Esophagus squamous epithelium (tissue), 4 donors: Measurements from ENCODE around the gene LILRA5.
"Not testable (repeated sequence)": the region's sequence is repeated elsewhere in the genome, so short reads cannot be mapped to it uniquely, and the experiment has no call there.

Experiments used
- CTCF ChIP-seq, 6 experiments: fragments of 450-650 bp in 4 of 6; fragments of 200-600 bp in 2 of 6; sonication (generic) in 2 of 6; IDR thresholded peaks; one replicate each; pipeline ENCODE4 v1.5.1; 2016 to 2019; ENCODE audit warnings: antibody characterized with exemption in 6 of 6, mild to moderate bottlenecking in 4 of 6, moderate library complexity in 4 of 6
- POLR2A ChIP-seq, 4 donors: fragments of 450-650 bp; IDR thresholded peaks; one replicate each; pipeline ENCODE4 v1.6.1; 2017; ENCODE audit warnings: antibody characterized with exemption in 4 of 4, mild to moderate bottlenecking in 4 of 4, moderate library complexity in 3 of 4

GRCh38 chr19:54278056-54278455 is 34.9 kb downstream of the LILRA5 start:
- not testable (repeated sequence) for TF ChIP-seq CTCF, POLR2A (IDR thresholded peaks at IDR 0.05)
